Erythroblast (primary cell): ENCODE measurements around the gene NMUR1.

Experiments used
- GATA1 ChIP-seq: IDR thresholded peaks from 2 replicates; pipeline ENCODE4 v1.6.1; 2011; ENCODE audit warnings: low read depth, mild to moderate bottlenecking, control low read depth, low read length, moderate library complexity
- POLR2A ChIP-seq: IDR thresholded peaks from 2 replicates; pipeline ENCODE4 v1.6.1; 2011; ENCODE audit warnings: mild to moderate bottlenecking, low read length

- TF ChIP-seq POLR2A = no peak
- no peak for TF ChIP-seq GATA1
Measured at GRCh38 chr2:231542136-231542535, 11.9 kb upstream of the NMUR1 start.
